Esophagus muscularis mucosa (tissue), 4 donors: ENCODE measurements around the gene PSMC2. TPM values are rescaled to one million over a fixed set of nuclear protein-coding genes. Genes with fewer than 3 reads are reported as not detected.

Source experiments
- DNase-seq: peaks from one replicate; pipeline ENCODE4 v3.0.0-alpha.2; 2017; ENCODE audit errors: extremely low spot score
- H3K27ac ChIP-seq, 4 donors: fragments of 200-600 bp; sonication (generic); replicated peaks in 1 of 4; 1 replicate in 3 of 4; 2 replicates in 1 of 4; pipeline ENCODE4 v1.5.1; 2016 to 2019; ENCODE audit warnings: mild to moderate bottlenecking in 1 of 4
- H3K27me3 ChIP-seq, 4 donors: fragments of 200-600 bp; sonication (generic); one replicate each; pipeline versions ENCODE4 v1.5.1 to v1.6.0; 2016 to 2019
- H3K36me3 ChIP-seq, 4 donors: fragments of 200-600 bp; sonication (generic); one replicate each; pipeline ENCODE4 v1.5.1; 2016 to 2019
- H3K4me1 ChIP-seq, 4 donors: fragments of 200-600 bp; sonication (generic); one replicate each; pipeline ENCODE4 v1.5.1; 2016 to 2019
- H3K4me3 ChIP-seq, 4 donors: fragments of 200-600 bp; sonication (generic); 1 replicate in 2 of 4; 2 replicates in 2 of 4; pipeline ENCODE4 v1.5.1; 2016 to 2019; ENCODE audit warnings: mild to moderate bottlenecking in 4 of 4, moderate library complexity in 1 of 4
- H3K9me3 ChIP-seq, 4 donors: fragments of 200-600 bp; sonication (generic); 1 replicate in 3 of 4; 2 replicates in 1 of 4; pipeline ENCODE4 v1.5.1; 2016 to 2019
- CTCF ChIP-seq, 3 experiments: fragments of 200-600 bp in 2 of 3; fragments of 450-650 bp in 1 of 3; sonication (generic) in 2 of 3; IDR thresholded peaks; one replicate each; pipeline ENCODE4 v1.5.1; 2017 to 2019; ENCODE audit warnings: antibody characterized with exemption in 3 of 3, mild to moderate bottlenecking in 2 of 3, moderate library complexity in 1 of 3
- EP300 ChIP-seq: sonication (generic); formaldehyde crosslinking; IDR thresholded peaks from one replicate; pipeline ENCODE4 v1.6.1; 2017; ENCODE audit warnings: antibody characterized with exemption
- POLR2A ChIP-seq: fragments of 450-650 bp; IDR thresholded peaks from one replicate; pipeline ENCODE4 v1.6.1; 2017; ENCODE audit warnings: antibody characterized with exemption, moderate library complexity, mild to moderate bottlenecking, low read depth
- POLR2AphosphoS5 ChIP-seq, 2 donors: sonication (generic); formaldehyde crosslinking; IDR thresholded peaks; one replicate each; pipeline ENCODE4 v1.6.1; 2017; ENCODE audit warnings: antibody characterized with exemption in 2 of 2
- WGBS: methylation state at CpG from one replicate; pipeline ENCODE4 v1.1.5; 2018; 5-methylcytosine and 5-hydroxymethylcytosine counted together
- intact Hi-C: fragments of 100-400 bp; cut with DNase I; formaldehyde crosslinking; loops from one replicate; pipeline ENCODE4 v1.15.1; 2023
- total RNA-seq, 4 donors: library from RNA; depleted of rRNA; stranded (reverse); fragments of >200 nt; gene quantifications; one replicate each; pipeline versions ENCODE4 v1.1.0 to v1.2.1, GENCODE V29; 2016

Gene PSMC2
- total RNA-seq, 4 donors from 2014 or later = 108 to 129 (median 116) TPM

- intact Hi-C loops = loop anchor here (5.0 to 10.0 kb wide), 2 partner anchors 47 to 200 kb away; partner anchors contain the start of genes NAPEPLD and PMPCB
Observed at GRCh38 chr7:103344453-103345149, 2.8 kb upstream of the PSMC2 start, which contains the start of gene DNAJC2. Gene DNAJC2 (minus strand): TSS chr7:103344767. CDS start chr7:103344622, 145 bp downstream.

GRCh38 chr7:103346396-103346795, 1.0 kb upstream of the PSMC2 start:
- H3K4me3 ChIP-seq = no peak overlapping the region
- intact Hi-C loops = loop anchor here (10.0 kb wide), 1 partner anchor 202 kb away; the partner anchor contains the start of gene NAPEPLD
- H3K36me3 ChIP-seq = peaks cover under 1 to 11% (median 4%) of the 10 kb centered on the region in 4 donors
- H3K27ac ChIP-seq = no peak overlapping the region
- TF ChIP-seq POLR2AphosphoS5 (IDR thresholded peaks at IDR 0.05) = no peak
- no peaks in the 10 kb centered on the region for H3K9me3 ChIP-seq
- no peaks in the 10 kb centered on the region for H3K27me3 ChIP-seq
- no peak for DNase-seq
- H3K4me1 ChIP-seq = peaks cover 56 to 72% (median 67%) of the 10 kb centered on the region in 4 donors
- 96% methylated on average over 5 of the region's 5 CpGs for WGBS

More at GRCh38 chr7:103344453-103345149, 2.8 kb upstream of the PSMC2 start, which contains the start of gene DNAJC2:
- DNase-seq = peak; percentile 95
- WGBS = 12% methylated on average over 30 of the region's 43 CpGs
- Histone ChIP-seq H3K27me3 (no peaks in the 10 kb centered on the region), H3K9me3 (no peaks in the 10 kb centered on the region), H3K4me1 (peaks cover 38 to 61% (median 51%) of the 10 kb centered on the region in 4 donors), H3K4me3 (peak within 1 kb of the TSS; percentile 83 to 99 (median 92)), H3K36me3 (peaks cover 8 to 22% (median 18%) of the 10 kb centered on the region in 4 donors), H3K27ac (peak within 1 kb of the TSS; percentile 82 to 88 (median 84))
- no peak for TF ChIP-seq POLR2A
- TF ChIP-seq CTCF (IDR thresholded peaks at IDR 0.05) = peak in 1 of 3 experiments; percentile 18
- peak; percentile 86 to 89 for TF ChIP-seq POLR2AphosphoS5 (IDR thresholded peaks at IDR 0.05)

GRCh38 chr7:103348452-103348851, 1.0 kb downstream of the PSMC2 start:
- DNase-seq = no peak

GRCh38 chr7:103348959-103349358, 1.5 kb downstream of the PSMC2 start:
- DNase-seq = no peak
- peaks cover 0 to 14% (median 12%) of the 10 kb centered on the region in 4 donors for H3K36me3 ChIP-seq
- WGBS = 37% methylated on average over 2 of the region's 2 CpGs
- no peaks in the 10 kb centered on the region for H3K9me3 ChIP-seq
- peak overlapping the region; percentile 66 to 85 (median 76) for H3K4me3 ChIP-seq
- H3K27me3 ChIP-seq = no peaks in the 10 kb centered on the region
- intact Hi-C loops = loop anchor here (10.0 kb wide), 1 partner anchor 204 kb away; the partner anchor contains the start of gene NAPEPLD
- H3K27ac ChIP-seq = no peak overlapping the region
- H3K4me1 ChIP-seq = peaks cover 47 to 71% (median 57%) of the 10 kb centered on the region in 4 donors
- no peak for TF ChIP-seq CTCF (IDR thresholded peaks at IDR 0.05)

More at GRCh38 chr7:103348452-103348851, 1.0 kb downstream of the PSMC2 start:
- no peaks in the 10 kb centered on the region for H3K27me3 ChIP-seq
- intact Hi-C loops = loop anchor here (10.0 kb wide), 1 partner anchor 204 kb away; the partner anchor contains the start of gene NAPEPLD
- H3K9me3 ChIP-seq = no peaks in the 10 kb centered on the region
- peak overlapping the region; percentile 83 to 91 (median 90) for H3K27ac ChIP-seq
- 19% methylated on average over 13 of the region's 13 CpGs for WGBS
- H3K4me3 ChIP-seq = peak overlapping the region; percentile 66 to 85 (median 76)
- H3K4me1 ChIP-seq = peaks cover 51 to 76% (median 62%) of the 10 kb centered on the region in 4 donors
- TF ChIP-seq POLR2AphosphoS5 (IDR thresholded peaks at IDR 0.05) (no peak), POLR2A (no peak), CTCF (IDR thresholded peaks at IDR 0.05) (no peak), EP300 (no peak)
- H3K36me3 ChIP-seq = peaks cover 0 to 13% (median 10%) of the 10 kb centered on the region in 4 donors

GRCh38 chr7:103349805-103350204, 2.4 kb downstream of the PSMC2 start:
- Histone ChIP-seq H3K4me1 (peaks cover 47 to 71% (median 55%) of the 10 kb centered on the region in 4 donors), H3K27ac (no peak overlapping the region), H3K27me3 (no peaks in the 10 kb centered on the region), H3K4me3 (no peak overlapping the region), H3K9me3 (no peaks in the 10 kb centered on the region), H3K36me3 (peaks cover 6 to 23% (median 18%) of the 10 kb centered on the region in 4 donors)
- TF ChIP-seq EP300 (no peak), POLR2AphosphoS5 (IDR thresholded peaks at IDR 0.05) (no peak), CTCF (IDR thresholded peaks at IDR 0.05) (no peak), POLR2A (no peak)
- DNase-seq = no peak
- intact Hi-C loops = loop anchor here (10.0 kb wide), 1 partner anchor 205 kb away; the partner anchor contains the start of gene NAPEPLD
- WGBS = 73% methylated on average over 1 of the region's 1 CpG
